K562 (cell line): Measurements from ENCODE around the gene WWP2. TPM values are rescaled to one million over a fixed set of nuclear protein-coding genes. Genes with fewer than 3 reads are reported as not detected.

Experiments
- ATAC-seq: fragments of 200-7000 bp; cut with Tn5 transposase; 3 replicates; pipeline ENCODE4 v1.9.1; 2020; ENCODE audit warnings: moderate library complexity
- BruUV-seq: library from RNA; stranded (reverse); fragments of 400-500 nt; replicated peaks from 2 replicates; lab custom pipeline; 2021; lab: Mats Ljungman, UMichigan
- CTCF ChIA-PET: fragments of 300-600 bp; formaldehyde crosslinking; extraction: SDS; loops from one replicate; lab custom pipeline; 2021; ENCODE audit warnings: low intra/inter-chr PET ratio; lab: Yijun Ruan, JAX
- POLR2A ChIA-PET: fragments of 300-600, 350-650 bp; sonication (Branson Sonifier 250); formaldehyde crosslinking; extraction: SDS; loops from one replicate; lab custom pipeline; 2021; ENCODE audit warnings: antibody characterized with exemption, inconsistent platforms; lab: Yijun Ruan, JAX
- DNase-seq, 4 experiments: peaks; one replicate each; pipeline versions ENCODE4 v3.0.0 to v3.0.0-alpha.2; 2011 to 2018; ENCODE audit warnings: low spot score in 3 of 4, mixed read lengths in 3 of 4; ENCODE audit errors: extremely low read depth in 1 of 4
- FAIRE-seq: peaks from 2 replicates; lab custom pipeline; 2011; peaks lifted over from hg19 to GRCh38; lab: Jason Lieb, UNC
- H2AFZ ChIP-seq: 2 replicates; pipeline ENCODE4 v1.6.0; 2011; ENCODE audit warnings: low read depth, low read length, control low read depth, inconsistent platforms
- H3K27ac ChIP-seq: fragments of 200-600 bp; 3 replicates; pipeline ENCODE4 v1.8.0; 2011; ENCODE audit warnings: low read depth, mild to moderate bottlenecking, control low read depth, inconsistent platforms, low read length, moderate library complexity, mixed read lengths; ENCODE audit errors: extremely low read depth
- H3K27me3 ChIP-seq, 2 experiments: fragments of 300-600 bp in 1 of 2; 2 replicates in 1 of 2; 3 replicates in 1 of 2; pipeline versions ENCODE4 v1.6.0 to v1.8.0; 2011; ENCODE audit warnings: inconsistent platforms in 2 of 2, low read length in 2 of 2, mild to moderate bottlenecking in 1 of 2, mixed read lengths in 1 of 2, moderate library complexity in 1 of 2; ENCODE audit not compliant: control insufficient read depth in 2 of 2, insufficient read depth in 2 of 2
- H3K36me3 ChIP-seq: fragments of 300-600 bp; 3 replicates; pipeline ENCODE4 v1.8.0; 2011; ENCODE audit warnings: mild to moderate bottlenecking, low read length, inconsistent platforms; ENCODE audit not compliant: control insufficient read depth, insufficient read depth
- H3K4me1 ChIP-seq, 2 experiments: fragments of 200-600 bp in 1 of 2; replicated peaks in 1 of 2; 2 replicates in 1 of 2; 3 replicates in 1 of 2; pipeline versions ENCODE4 v1.5.1 to v1.8.0; 2011; ENCODE audit warnings: inconsistent platforms in 2 of 2, low read length in 2 of 2, mild to moderate bottlenecking in 1 of 2, mixed read lengths in 1 of 2, moderate library complexity in 1 of 2; ENCODE audit not compliant: control insufficient read depth in 2 of 2, insufficient read depth in 2 of 2
- H3K4me2 ChIP-seq: 2 replicates; pipeline ENCODE4 v1.6.1; 2011; ENCODE audit warnings: low read length, control low read depth, inconsistent platforms, mixed read lengths; ENCODE audit not compliant: insufficient read depth
- H3K4me3 ChIP-seq: fragments of 200-600 bp; sonication (generic), shearing (Covaris generic); 2 replicates; pipeline ENCODE4 v1.5.1; 2016; ENCODE audit warnings: control low read depth, inconsistent platforms
- H3K79me2 ChIP-seq: fragments of 200-600 bp; 3 replicates; pipeline ENCODE4 v1.8.0; 2011; ENCODE audit warnings: low read length, inconsistent platforms; ENCODE audit not compliant: control insufficient read depth, insufficient read depth
- H3K9ac ChIP-seq, 2 experiments: 2 replicates each; pipeline versions ENCODE4 v1.6.0 to v1.6.1; 2011; ENCODE audit warnings: low read depth in 2 of 2, low read length in 2 of 2, control low read depth in 1 of 2, inconsistent platforms in 1 of 2, mild to moderate bottlenecking in 1 of 2, mixed read lengths in 1 of 2; ENCODE audit not compliant: insufficient read depth in 1 of 2
- H3K9me1 ChIP-seq: one replicate; pipeline ENCODE4 v1.6.0; 2011; ENCODE audit warnings: inconsistent platforms, mild to moderate bottlenecking, low read length, moderate library complexity; ENCODE audit not compliant: control insufficient read depth, insufficient read depth
- H3K9me3 ChIP-seq: replicated peaks from 2 replicates; pipeline ENCODE4 v1.5.1; 2011; ENCODE audit warnings: low read depth, low read length, inconsistent platforms; ENCODE audit not compliant: control insufficient read depth, insufficient read depth
- H4K20me1 ChIP-seq: replicated peaks from 2 replicates; pipeline ENCODE4 v1.6.1; 2011; ENCODE audit warnings: low read length, inconsistent platforms, mixed read lengths; ENCODE audit not compliant: control insufficient read depth, insufficient read depth
- ATF7 ChIP-seq: fragments of 450-650 bp; IDR thresholded peaks from 2 replicates; pipeline ENCODE4 v1.7.1; 2014; ENCODE audit warnings: mild to moderate bottlenecking, moderate library complexity
- CEBPG ChIP-seq, 3 experiments: fragments of 200-800 bp in 1 of 3; sonication (Bioruptor generic) in 1 of 3; sonication (generic) in 1 of 3; formaldehyde crosslinking in 1 of 3; IDR thresholded peaks in 2 of 3; conservative IDR thresholded peaks in 1 of 3; 2 replicates each; pipeline versions ENCODE4 v1.6.1 to v1.8.0; 2016 to 2022; ENCODE audit warnings: missing compliant biosample characterization in 2 of 3, missing genetic modification characterization in 2 of 3, mild to moderate bottlenecking in 1 of 3, missing genetic modification reagents in 1 of 3
- FOXJ3 ChIP-seq: sonication (generic); formaldehyde crosslinking; IDR thresholded peaks from 2 replicates; pipeline ENCODE4 v1.4.0; 2020; ENCODE audit warnings: mild to moderate bottlenecking, missing genetic modification reagents
- JUND ChIP-seq, 2 experiments: IDR thresholded peaks; 2 replicates in 1 of 2; 3 replicates in 1 of 2; pipeline ENCODE4 v1.6.1; 2011; ENCODE audit warnings: borderline replicate concordance in 2 of 2, low read depth in 2 of 2, low read length in 2 of 2, improper control_type of control experiment in 1 of 2, missing biosample characterization in 1 of 2, missing genetic modification characterization in 1 of 2, missing genetic modification reagents in 1 of 2
- NR2F6 ChIP-seq: fragments of 450-650 bp; formaldehyde crosslinking; IDR thresholded peaks from 2 replicates; pipeline ENCODE4 v1.4.0; 2020; ENCODE audit warnings: mild to moderate bottlenecking
- POLR2G ChIP-seq: fragments of 200-400 bp; formaldehyde crosslinking; IDR thresholded peaks from 2 replicates; pipeline ENCODE4 v1.6.1; 2017; ENCODE audit warnings: low read depth, mild to moderate bottlenecking, antibody characterized with exemption, low read length, moderate library complexity
- RBFOX2 ChIP-seq: fragments of 200-400 bp; formaldehyde crosslinking; IDR thresholded peaks from 2 replicates; pipeline ENCODE4 v1.6.1; 2017; ENCODE audit warnings: low read depth, mild to moderate bottlenecking, low read length, moderate library complexity
- RBM22 ChIP-seq: fragments of 200-400 bp; formaldehyde crosslinking; IDR thresholded peaks from 2 replicates; pipeline ENCODE4 v1.6.1; 2018; ENCODE audit warnings: low read length, low read depth; ENCODE audit not compliant: poor library complexity, severe bottlenecking
- RBM34 ChIP-seq: fragments of 200-400 bp; formaldehyde crosslinking; IDR thresholded peaks from 2 replicates; pipeline ENCODE4 v1.6.1; 2018; ENCODE audit warnings: low read length, borderline replicate concordance; ENCODE audit not compliant: insufficient read depth
- RHOXF2B ChIP-seq: fragments of 250-450 bp; sonication (Bioruptor Pico); conservative IDR thresholded peaks from 2 replicates; pipeline ENCODE4 v1.5.1; 2021
- SMAD4 ChIP-seq: fragments of 250-450 bp; sonication (Bioruptor Pico); conservative IDR thresholded peaks from 2 replicates; pipeline ENCODE4 v1.8.0; 2021; ENCODE audit warnings: inconsistent platforms, mild to moderate bottlenecking, moderate library complexity
- SRSF9 ChIP-seq: fragments of 200-400 bp; formaldehyde crosslinking; IDR thresholded peaks from 2 replicates; pipeline ENCODE4 v1.6.1; 2017; ENCODE audit warnings: low read depth, low read length, borderline replicate concordance
- ZFP30 ChIP-seq: fragments of 250-450 bp; sonication (Bioruptor Pico); IDR thresholded peaks from 2 replicates; pipeline ENCODE4 v1.8.0; 2022; ENCODE audit warnings: moderate library complexity, mild to moderate bottlenecking, inconsistent platforms, borderline replicate concordance
- ZNF232 ChIP-seq: sonication (generic); formaldehyde crosslinking; IDR thresholded peaks from 2 replicates; pipeline ENCODE4 v1.8.0; 2022; ENCODE audit warnings: mild to moderate bottlenecking, missing genetic modification reagents
- WGBS: fragments of 100-300 bp; shearing (Covaris generic); methylation state at CpG from one replicate; pipeline ENCODE4 v1.1.6; 2016; ENCODE audit warnings: low coverage, mixed read lengths; ENCODE audit not compliant: insufficient coverage; ENCODE audit errors: missing lambda C conversion rate; 5-methylcytosine and 5-hydroxymethylcytosine counted together
- in situ Hi-C: fragments of 300-500 bp; cut with MboI; formaldehyde crosslinking; loops from 4 replicates; pipeline ENCODE4 v1.15.0; 2018; ENCODE audit warnings: inconsistent platforms, mixed read lengths
- intact Hi-C: fragments of 100-400 bp; cut with micrococcal nuclease; formaldehyde crosslinking; loops from 2 replicates; pipeline ENCODE4 v1.14.2; 2022
- polyA plus RNA-seq, 8 experiments: library from polyadenylated mRNA; depleted of rRNA in 4 of 8; stranded (reverse) in 5 of 8; unstranded in 3 of 8; fragments of >200 nt; fragmentation: Nextera tagmentation in 2 of 8; fragmentation: Illumina TruSeq in 1 of 8; extraction: Ambion mirVana in 2 of 8; extraction: Trizol in 1 of 8; gene quantifications; 2 replicates each; pipeline versions ENCODE4 v1.2.1 to v1.2.3, GENCODE V29; 2011 to 2014; ENCODE audit warnings: inconsistent platforms in 1 of 8, missing spikeins in 1 of 8
- total RNA-seq, 7 experiments: library from RNA; depleted of rRNA in 6 of 7; stranded (reverse); fragments of >200 nt in 6 of 7; fragmentation: Illumina TruSeq in 2 of 7; extraction: Trizol in 2 of 7; gene quantifications; 2 replicates each; pipeline versions ENCODE4 v1.2.1 to v1.2.3, GENCODE V29; 2011 to 2021; ENCODE audit warnings: low replicate concordance in 1 of 7

The WWP2 gene
- total and polyA plus RNA-seq, 9 of the 15 experiments (the other 6 are each of a cell fraction or from before 2014, with no cell fraction given), result 1.9 to 34.4 (median 14.6) TPM

DNA sequence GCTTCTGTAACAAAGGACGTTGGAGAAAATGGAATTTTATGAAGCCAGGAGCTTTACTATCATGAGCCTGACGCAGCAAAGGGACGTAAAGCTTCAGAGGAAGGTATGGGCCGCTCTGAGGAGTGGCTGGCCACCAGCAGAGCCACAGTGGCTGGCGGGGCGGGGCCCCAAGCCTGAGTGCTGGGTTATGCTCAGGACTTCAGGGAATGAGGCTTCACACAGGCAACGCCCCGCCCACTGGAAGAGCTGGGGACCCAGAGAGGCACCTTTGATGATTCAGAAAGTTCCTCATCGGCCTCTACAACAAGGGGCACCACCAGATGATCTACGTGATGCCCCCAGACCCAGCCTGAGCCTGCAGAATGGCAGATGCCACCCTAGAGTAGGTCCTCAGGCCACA lies 16.2 kb upstream of the WWP2 start:
- POLR2A ChIA-PET, result interaction anchor here (1.4 to 3.7 kb wide), 2 partner anchors 8 to 20 kb away, joined by 9 to 19 read pairs; partner anchors contain the start of genes NOB1 and NQO1
- no peak overlapping the region for H3K27ac ChIP-seq
- intact Hi-C loops, result no loop called here

DNA sequence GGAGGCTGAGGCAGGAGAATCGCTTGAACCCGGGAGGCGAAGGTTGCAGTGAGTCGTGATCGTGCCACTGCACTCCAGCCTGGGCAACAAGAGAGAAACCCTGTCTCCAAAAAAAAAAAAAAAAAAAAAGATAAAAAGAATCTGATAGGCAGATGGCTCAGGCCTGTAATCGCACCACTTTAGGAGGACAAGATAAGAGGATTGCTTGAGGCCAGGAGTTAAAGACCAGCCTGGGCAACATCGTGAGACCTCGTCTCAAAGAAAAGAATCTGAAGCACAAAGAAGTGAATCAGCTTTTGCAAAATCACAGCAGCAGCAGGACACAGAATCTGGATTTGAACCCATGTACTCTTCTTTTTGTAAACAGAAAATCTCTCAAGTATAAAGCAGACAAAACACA lies 15.0 kb upstream of the WWP2 start:
- H3K4me2 ChIP-seq, result no peak overlapping the region
- H3K9ac ChIP-seq, result no peak overlapping the region
- WGBS, result 53% methylated on average over 3 of the region's 8 CpGs
- H2AFZ ChIP-seq, result no peak overlapping the region
- H3K27me3 ChIP-seq, result no peaks in the 10 kb centered on the region
- BruUV-seq, result no TSS peak
- no peak for ATAC-seq
- intact Hi-C loops, result no loop called here
- H3K9me1 ChIP-seq, result no peaks in the 10 kb centered on the region
- FAIRE-seq, result no peak
- in situ Hi-C loops, result no loop called here
- peaks cover 98% of the 10 kb centered on the region for H3K36me3 ChIP-seq
- CTCF ChIA-PET, result no interaction called here
- H3K4me1 ChIP-seq, result 0 out of 5 replicates have a peak, but pooled peaks cover 0 to 3% of the 10 kb centered on the region in 2 experiments
- H3K27ac ChIP-seq, result no peak overlapping the region
- H4K20me1 ChIP-seq, result no peaks in the 10 kb centered on the region; the same call in 1 of the 2 replicates
- TF ChIP-seq SRSF9 (no peak), NR2F6 (CRISPR knock-in tag) (no peak), RBM22 (no peak), ATF7 (no peak), JUND (IDR thresholded peaks at IDR 0.05; ENCODE audit: borderline replicate concordance, low read depth, low read length) (no peak), JUND (tag; IDR thresholded peaks at IDR 0.05; ENCODE audit: borderline replicate concordance, low read depth, low read length) (no peak), CEBPG (CRISPR knock-in tag; IDR thresholded peaks at IDR 0.05) (no peak), CEBPG (tag; conservative IDR thresholded peaks at IDR 0.05 in 1 of 2, IDR thresholded peaks at IDR 0.05 in 1 of 2) (no peak), ZNF232 (CRISPR knock-in tag) (no peak)
- DNase-seq, result no peak
- H3K4me3 ChIP-seq, result no peak overlapping the region
- POLR2A ChIA-PET, result interaction anchor here (1.2 to 3.7 kb wide), 3 partner anchors 11 to 21 kb away, joined by 3 to 19 read pairs (median 6); partner anchors contain the start of gene NQO1
- peaks cover 41% of the 10 kb centered on the region for H3K79me2 ChIP-seq
- H3K9me3 ChIP-seq, result no peaks in the 10 kb centered on the region

More for the DNA sequence above, 16.2 kb upstream of the WWP2 start:
- peaks cover 30% of the 10 kb centered on the region for H3K79me2 ChIP-seq
- no peak for DNase-seq
- H3K9me3 ChIP-seq, result no peaks in the 10 kb centered on the region
- in situ Hi-C loops, result no loop called here
- no peak overlapping the region for H2AFZ ChIP-seq
- no peak overlapping the region for H3K4me3 ChIP-seq
- no peaks in the 10 kb centered on the region; the same call in 1 of the 2 replicates for H4K20me1 ChIP-seq
- no peak for ATAC-seq
- H3K9ac ChIP-seq, result no peak overlapping the region
- BruUV-seq, result no TSS peak
- peaks cover 98% of the 10 kb centered on the region for H3K36me3 ChIP-seq
- H3K4me1 ChIP-seq, result 0 out of 5 replicates have a peak, but pooled peaks cover 0 to 3% of the 10 kb centered on the region in 2 experiments
- no peak overlapping the region for H3K4me2 ChIP-seq
- FAIRE-seq, result no peak
- no peaks in the 10 kb centered on the region for H3K27me3 ChIP-seq
- no peaks in the 10 kb centered on the region for H3K9me1 ChIP-seq
- WGBS, result 88% methylated on average over 10 of the region's 10 CpGs
- CTCF ChIA-PET, result no interaction called here
- peak; percentile 54 for TF ChIP-seq RBFOX2
- TF ChIP-seq RHOXF2B (CRISPR knock-in tag), result no peak
- TF ChIP-seq ZFP30, result no peak
- no peak for TF ChIP-seq RBM34
- TF ChIP-seq POLR2G, result peak; percentile 34; the same call in 1 of the 2 replicates
- TF ChIP-seq SMAD4, result no peak
- no peak for TF ChIP-seq FOXJ3
